Prostate gland (tissue), 2 donors: Measurements from ENCODE around the gene NXF1.

Source experiments
- CTCF ChIP-seq, 4 experiments: fragments of 200-600 bp in 2 of 4; fragments of 450-650 bp in 2 of 4; sonication (generic) in 2 of 4; IDR thresholded peaks; 1 replicate in 3 of 4; 2 replicates in 1 of 4; pipeline ENCODE4 v1.5.1; 2016 to 2019; ENCODE audit warnings: antibody characterized with exemption in 4 of 4, mild to moderate bottlenecking in 2 of 4, moderate library complexity in 2 of 4
- POLR2A ChIP-seq: fragments of 450-650 bp; IDR thresholded peaks from one replicate; pipeline ENCODE4 v1.6.1; 2016; ENCODE audit warnings: antibody characterized with exemption, mild to moderate bottlenecking

GRCh38 chr11:62850911-62851806 is 45.9 kb upstream of the NXF1 start:
- no peak for TF ChIP-seq CTCF (IDR thresholded peaks at IDR 0.05)
- no peak for TF ChIP-seq POLR2A
